Activated naive CD8-positive, alpha-beta T cell (primary cell): ENCODE data around the gene UBFD1.
A peak's percentile ranks its signal among the peaks of the same experiment; 100 is the strongest.
"Not testable (repeated sequence)": the region's sequence is repeated elsewhere in the genome, so short reads cannot be mapped to it uniquely, and the experiment has no call there.

Experiments used
- H3K27ac Mint-ChIP-seq: one replicate; pipeline ENCODE4 v1.8.0; 2021; ENCODE audit warnings: mixed read lengths
- H3K27me3 Mint-ChIP-seq: one replicate; pipeline ENCODE4 v1.8.0; 2021; ENCODE audit warnings: mixed read lengths
- H3K36me3 Mint-ChIP-seq: one replicate; pipeline ENCODE4 v1.8.0; 2021; ENCODE audit warnings: mixed read lengths
- H3K4me1 Mint-ChIP-seq: one replicate; pipeline ENCODE4 v1.8.0; 2021; ENCODE audit warnings: low read depth, mixed read lengths
- H3K4me3 Mint-ChIP-seq: one replicate; pipeline ENCODE4 v1.8.0; 2021; ENCODE audit warnings: mild to moderate bottlenecking, mixed read lengths
- H3K9me3 Mint-ChIP-seq: one replicate; pipeline ENCODE4 v1.8.0; 2021; ENCODE audit warnings: low read depth, mixed read lengths

Gene UBFD1, protein sequence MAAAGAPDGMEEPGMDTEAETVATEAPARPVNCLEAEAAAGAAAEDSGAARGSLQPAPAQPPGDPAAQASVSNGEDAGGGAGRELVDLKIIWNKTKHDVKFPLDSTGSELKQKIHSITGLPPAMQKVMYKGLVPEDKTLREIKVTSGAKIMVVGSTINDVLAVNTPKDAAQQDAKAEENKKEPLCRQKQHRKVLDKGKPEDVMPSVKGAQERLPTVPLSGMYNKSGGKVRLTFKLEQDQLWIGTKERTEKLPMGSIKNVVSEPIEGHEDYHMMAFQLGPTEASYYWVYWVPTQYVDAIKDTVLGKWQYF

DNA sequence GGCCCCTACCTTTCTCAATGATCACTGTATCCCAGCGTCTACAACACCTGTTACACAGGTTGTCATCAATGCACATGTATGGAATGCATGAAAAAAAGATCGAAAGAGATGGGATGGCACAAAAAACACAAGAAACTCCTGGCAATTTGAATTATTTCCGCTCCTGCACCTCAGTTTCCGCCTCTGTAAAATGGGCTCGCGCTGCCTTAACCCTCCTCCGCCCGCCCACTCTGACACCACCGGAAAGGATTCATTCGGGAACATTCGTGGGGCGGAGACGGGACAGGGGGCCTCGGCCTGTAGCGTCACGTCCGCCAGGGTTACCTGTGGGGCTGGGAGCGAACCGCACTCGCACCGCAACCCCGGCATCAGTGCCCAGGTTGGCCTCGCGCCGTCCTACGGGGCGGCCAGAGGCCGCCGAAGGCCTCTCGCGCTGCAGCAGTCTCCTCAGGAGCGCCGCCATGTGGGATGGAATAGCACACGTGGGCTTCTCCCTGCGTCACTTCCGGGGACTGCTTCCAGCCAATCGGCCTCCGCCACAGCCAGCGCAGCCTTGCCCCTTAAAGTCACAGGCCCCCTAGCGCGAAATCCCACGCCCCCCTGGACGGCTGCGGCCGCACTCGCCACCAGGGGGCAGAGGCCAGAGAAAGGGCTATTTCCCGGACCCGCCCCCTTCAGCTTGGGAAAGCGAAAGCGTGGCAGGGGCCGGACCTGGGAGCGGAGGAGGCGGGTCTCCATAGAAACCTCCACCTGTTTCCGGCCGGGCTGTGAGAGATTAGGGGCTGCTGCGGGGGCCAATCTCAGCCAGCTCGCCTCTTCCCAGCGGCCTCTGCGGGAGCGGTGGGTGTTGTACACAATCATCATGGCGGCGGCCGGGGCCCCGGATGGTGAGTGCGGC lies at the start of gene UBFD1, which contains the start of gene EARS2:
Gene UBFD1, plus strand, starts transcription at position 847 of the 898 bp plus-strand sequence. Its CDS starts 16 bp downstream, at position 863.
Gene EARS2, minus strand, starts transcription at position 470 of the 898 bp plus-strand sequence. Its CDS starts 7 bp downstream, at position 463.
- Mint-ChIP-seq H3K27me3 (no peaks in the 10 kb centered on the region), H3K9me3 (no peaks in the 10 kb centered on the region), H3K4me1 (peaks cover 40% of the 10 kb centered on the region), H3K27ac (peak within 1 kb of the TSS; percentile 96), H3K4me3 (peak within 1 kb of the TSS; percentile 94), H3K36me3 (no peaks in the 10 kb centered on the region)

DNA sequence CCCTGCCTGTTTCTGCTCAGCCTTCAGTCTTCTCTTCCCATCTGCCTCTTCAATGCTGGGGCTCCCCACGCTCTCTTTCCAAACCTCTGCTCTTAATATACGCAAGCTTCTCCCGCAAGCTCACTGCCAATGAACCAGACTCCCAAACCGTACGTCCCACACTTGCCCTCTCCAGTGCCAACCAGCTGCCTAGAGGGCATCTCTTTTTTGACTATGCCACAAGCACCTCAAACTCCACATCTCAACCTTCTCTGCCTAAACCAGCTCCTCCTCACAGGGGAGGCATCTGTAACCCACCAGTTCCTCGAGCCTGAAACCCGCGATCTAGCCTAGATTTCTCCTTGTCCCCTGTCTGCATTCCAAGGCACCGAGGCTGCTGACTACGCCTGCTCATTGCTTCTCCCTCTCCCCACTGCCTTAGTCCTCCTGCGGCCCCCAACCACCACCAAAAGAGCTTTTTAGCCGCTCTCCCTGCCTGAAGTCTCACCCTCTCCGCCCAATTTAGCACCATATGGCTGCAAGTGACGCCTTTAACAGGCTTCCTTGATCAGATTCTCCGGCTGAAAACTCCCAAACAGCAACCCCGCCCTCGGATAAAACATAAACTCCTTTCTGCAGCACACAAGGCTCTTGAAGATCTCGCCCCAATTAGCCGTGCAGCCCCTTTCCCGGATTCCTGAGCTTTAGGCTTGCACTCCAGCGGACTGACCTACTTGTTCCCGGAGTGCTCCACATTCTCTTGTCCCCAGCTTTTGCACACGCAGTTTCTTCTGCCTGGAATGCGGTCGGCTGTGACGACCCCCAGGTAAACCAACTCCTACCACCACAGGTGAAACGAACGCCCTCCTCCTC lies 48.7 kb upstream of the UBFD1 start:
- no peaks in the 10 kb centered on the region for H3K9me3 Mint-ChIP-seq
- no peaks in the 10 kb centered on the region for H3K27me3 Mint-ChIP-seq
- peaks cover 8% of the 10 kb centered on the region for H3K36me3 Mint-ChIP-seq
- peak overlapping the region; percentile 87 for H3K27ac Mint-ChIP-seq
- H3K4me3 Mint-ChIP-seq: peak overlapping the region; percentile 93
- peaks cover 59% of the 10 kb centered on the region for H3K4me1 Mint-ChIP-seq

DNA sequence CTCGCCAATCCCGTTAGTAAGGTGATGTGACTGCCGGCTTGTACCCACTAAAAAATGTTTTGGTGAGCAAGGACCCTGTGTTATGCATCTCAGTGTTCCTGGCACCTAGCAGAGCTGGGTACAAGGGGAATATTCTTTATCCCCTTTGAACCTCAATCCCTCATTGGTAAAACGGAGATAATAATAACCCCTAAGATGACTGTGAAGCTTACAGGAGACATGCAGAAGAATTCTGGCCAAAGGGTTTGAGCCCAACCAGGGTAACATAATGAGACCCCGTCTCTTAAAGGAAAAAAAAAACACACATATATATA lies 48.1 kb upstream of the UBFD1 start:
- H3K27ac Mint-ChIP-seq: peak overlapping the region; percentile 87

DNA sequence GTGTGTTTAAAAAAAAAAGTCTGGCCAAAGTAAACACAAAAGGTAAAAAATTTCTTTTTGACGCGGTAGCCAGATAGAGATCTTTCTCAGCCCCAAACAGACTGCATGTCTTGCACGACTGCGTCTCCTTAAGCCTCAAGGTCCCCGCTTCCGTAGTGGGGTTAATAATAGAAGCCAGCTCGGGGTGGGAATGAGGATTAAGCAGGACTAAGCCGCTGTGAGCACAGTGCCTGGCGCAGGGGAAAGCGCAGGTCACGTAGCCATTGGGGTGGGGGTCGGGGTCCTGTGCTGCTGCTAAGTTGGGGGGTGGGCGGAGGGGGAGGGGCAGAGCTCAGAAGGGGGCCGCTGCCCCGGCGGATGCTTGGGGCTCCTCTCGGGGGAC lies 47.8 kb upstream of the UBFD1 start:
- peaks cover 8% of the 10 kb centered on the region for H3K36me3 Mint-ChIP-seq
- peak overlapping the region; percentile 93 for H3K4me3 Mint-ChIP-seq
- no peaks in the 10 kb centered on the region for H3K9me3 Mint-ChIP-seq
- H3K27ac Mint-ChIP-seq: peak overlapping the region; percentile 87
- peaks cover 59% of the 10 kb centered on the region for H3K4me1 Mint-ChIP-seq
- H3K27me3 Mint-ChIP-seq: no peaks in the 10 kb centered on the region

More for the DNA sequence above, 48.1 kb upstream of the UBFD1 start:
- Mint-ChIP-seq H3K4me1 (peaks cover 59% of the 10 kb centered on the region), H3K36me3 (peaks cover 8% of the 10 kb centered on the region), H3K4me3 (peak overlapping the region; percentile 93), H3K9me3 (no peaks in the 10 kb centered on the region), H3K27me3 (no peaks in the 10 kb centered on the region)

DNA sequence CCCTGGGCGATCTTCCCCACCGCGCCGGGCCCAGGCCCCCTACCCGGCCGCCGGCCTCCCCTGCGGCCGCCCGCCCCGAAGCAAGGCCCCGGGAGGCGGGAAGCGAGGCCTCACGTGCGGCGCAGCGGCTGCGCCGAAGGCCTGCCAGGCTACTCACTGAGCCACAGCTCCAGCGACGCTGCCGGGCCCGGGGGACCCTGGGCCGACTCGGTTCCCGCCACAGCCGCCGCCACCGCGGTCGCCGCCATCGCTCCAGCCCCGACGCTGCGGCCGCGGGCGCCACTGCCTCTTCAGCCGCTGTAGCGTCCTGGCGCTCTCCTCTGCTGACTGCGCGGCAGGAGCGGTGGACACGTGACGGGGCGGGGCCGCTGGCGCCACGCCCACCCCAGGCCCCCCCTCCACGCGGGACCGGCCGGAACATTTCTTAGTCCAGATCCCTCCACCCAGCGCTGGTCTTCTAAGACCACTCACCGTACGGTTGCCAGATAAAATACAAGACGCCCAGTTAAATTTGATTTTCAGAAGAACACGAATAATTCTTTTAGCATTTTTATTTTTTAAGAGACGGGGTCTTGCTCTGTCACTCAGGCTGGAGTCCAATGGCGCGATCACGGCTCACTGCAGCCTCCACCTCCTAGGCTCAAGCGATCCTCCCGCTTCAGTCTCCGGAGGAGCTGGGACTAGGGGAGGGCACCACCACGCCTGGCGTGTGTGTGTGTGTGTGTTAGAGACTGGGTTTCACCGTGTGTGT lies 47.2 kb upstream of the UBFD1 start, which contains the start of gene GGA2:
Gene GGA2, minus strand, starts transcription at position 331 of the 751 bp plus-strand sequence. Its CDS starts 83 bp downstream, at position 248.
- Mint-ChIP-seq H3K4me1 (peaks cover 59% of the 10 kb centered on the region), H3K27ac (peak within 1 kb of the TSS; percentile 90), H3K36me3 (peaks cover 8% of the 10 kb centered on the region), H3K4me3 (peak within 1 kb of the TSS; percentile 93), H3K27me3 (no peaks in the 10 kb centered on the region), H3K9me3 (no peaks in the 10 kb centered on the region)

DNA sequence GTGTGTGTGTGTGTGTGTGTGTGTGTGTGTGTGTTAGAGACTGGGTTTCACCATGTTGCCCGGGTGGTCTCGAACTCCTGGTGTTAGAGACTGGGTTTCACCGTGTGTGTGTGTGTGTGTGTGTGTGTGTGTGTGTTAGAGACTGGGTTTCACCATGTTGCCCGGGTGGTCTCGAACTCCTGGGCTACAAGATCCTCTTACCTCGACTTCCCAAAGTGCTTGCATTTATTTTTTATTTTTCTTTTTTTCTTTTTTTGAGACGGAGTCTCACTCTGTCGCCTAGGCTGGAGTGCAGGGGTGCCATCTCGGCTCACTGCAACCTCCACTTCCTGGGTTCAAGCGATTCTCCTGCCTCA lies 46.6 kb upstream of the UBFD1 start:
- Mint-ChIP-seq H3K4me1 (peaks cover 59% of the 10 kb centered on the region), H3K27ac (peak overlapping the region; percentile 90), H3K4me3 (peak overlapping the region; percentile 88)
- not testable (repeated sequence) for H3K9me3 Mint-ChIP-seq, H3K27me3 Mint-ChIP-seq, H3K36me3 Mint-ChIP-seq

DNA sequence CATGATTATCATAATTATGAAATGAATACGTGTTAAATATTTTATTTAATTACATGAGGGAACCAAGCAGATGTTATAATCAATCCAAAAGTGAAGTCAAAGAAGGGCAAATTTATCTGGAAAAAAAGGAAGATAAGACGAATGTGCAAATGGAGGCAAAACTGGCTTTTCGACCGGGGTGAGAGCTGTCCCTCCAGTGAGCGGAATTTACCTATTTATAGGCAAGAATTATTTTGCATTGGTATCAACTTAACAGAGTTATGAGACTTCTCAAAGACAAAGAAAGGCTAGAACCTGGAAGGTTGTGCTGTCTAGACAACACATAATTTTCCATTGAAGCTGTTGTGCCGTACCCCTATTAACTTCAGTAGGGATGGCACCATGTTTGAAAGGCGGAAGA lies 45.8 kb upstream of the UBFD1 start:
- Mint-ChIP-seq H3K27me3 (no peaks in the 10 kb centered on the region), H3K4me1 (peaks cover 56% of the 10 kb centered on the region), H3K4me3 (peak overlapping the region; percentile 72), H3K27ac (peak overlapping the region; percentile 54), H3K36me3 (peaks cover 8% of the 10 kb centered on the region), H3K9me3 (no peaks in the 10 kb centered on the region)

DNA sequence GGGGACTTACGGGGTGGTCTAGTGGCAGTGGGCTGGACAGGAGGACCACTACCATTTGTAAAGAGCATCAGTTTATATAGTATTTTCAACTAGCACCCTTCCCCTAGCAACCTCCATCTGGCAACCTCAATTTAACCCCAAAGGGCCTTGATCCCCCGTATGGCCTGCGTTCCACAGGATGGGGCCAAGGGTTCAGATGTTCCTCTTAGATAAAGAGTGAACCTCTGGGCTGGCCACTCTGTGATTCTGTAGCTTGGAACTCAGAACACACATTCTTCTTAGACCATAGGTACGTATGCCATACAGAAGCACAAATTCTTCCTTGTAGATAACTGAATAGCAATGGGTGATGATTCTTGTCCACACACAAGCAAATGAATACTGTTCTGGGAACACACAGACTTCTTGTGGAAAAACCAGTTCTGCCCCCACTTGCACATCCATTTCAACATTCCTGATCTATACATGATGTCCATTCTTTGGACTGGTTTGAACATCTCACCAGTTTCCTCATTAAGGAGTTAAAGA lies 45.3 kb upstream of the UBFD1 start:
- H3K27me3 Mint-ChIP-seq: no peaks in the 10 kb centered on the region
- peaks cover 51% of the 10 kb centered on the region for H3K4me1 Mint-ChIP-seq
- no peak overlapping the region for H3K27ac Mint-ChIP-seq
- no peaks in the 10 kb centered on the region for H3K9me3 Mint-ChIP-seq
- H3K4me3 Mint-ChIP-seq: no peak overlapping the region
- peaks cover 6% of the 10 kb centered on the region for H3K36me3 Mint-ChIP-seq

DNA sequence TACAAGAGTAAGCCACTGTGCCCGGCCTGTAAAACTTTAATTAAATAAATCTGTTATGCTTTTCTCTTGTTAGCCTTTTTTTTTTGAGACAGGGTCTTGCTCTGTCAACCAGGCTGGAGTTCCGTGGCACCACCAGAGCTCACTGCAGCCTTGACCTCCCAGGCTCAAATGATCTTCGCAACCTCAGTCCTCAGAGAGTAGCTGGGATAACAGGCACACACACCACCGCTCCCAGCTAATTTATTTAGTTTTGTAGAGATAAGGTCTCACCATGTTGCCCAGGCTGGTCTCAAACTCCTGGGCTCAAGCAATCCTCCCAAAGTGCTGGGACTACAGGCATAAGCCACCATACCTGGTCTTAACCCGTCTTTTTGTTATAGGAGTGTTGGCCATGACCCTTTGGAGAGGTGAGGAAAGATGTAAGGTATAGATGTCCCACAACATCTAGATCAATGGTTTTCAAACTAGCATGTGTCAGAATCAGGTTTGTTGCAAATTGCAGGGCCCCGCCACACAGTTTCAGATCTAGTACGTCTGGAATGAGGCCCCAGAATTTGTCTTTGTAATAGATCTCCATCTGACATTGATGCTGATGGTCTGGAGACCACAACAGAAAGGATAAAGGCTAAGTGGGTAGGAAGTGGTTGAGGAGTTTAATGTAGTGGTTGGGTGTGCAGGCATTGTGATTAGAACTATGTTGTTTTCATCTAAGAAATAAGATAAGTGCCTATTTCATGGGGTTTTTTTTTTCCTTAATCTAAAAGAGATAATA lies 43.0 kb upstream of the UBFD1 start:
- Mint-ChIP-seq H3K27me3 (no peaks in the 10 kb centered on the region), H3K9me3 (no peaks in the 10 kb centered on the region), H3K36me3 (peaks cover 4% of the 10 kb centered on the region), H3K27ac (peak overlapping the region; percentile 46), H3K4me3 (peak overlapping the region; percentile 68), H3K4me1 (peaks cover 37% of the 10 kb centered on the region)

DNA sequence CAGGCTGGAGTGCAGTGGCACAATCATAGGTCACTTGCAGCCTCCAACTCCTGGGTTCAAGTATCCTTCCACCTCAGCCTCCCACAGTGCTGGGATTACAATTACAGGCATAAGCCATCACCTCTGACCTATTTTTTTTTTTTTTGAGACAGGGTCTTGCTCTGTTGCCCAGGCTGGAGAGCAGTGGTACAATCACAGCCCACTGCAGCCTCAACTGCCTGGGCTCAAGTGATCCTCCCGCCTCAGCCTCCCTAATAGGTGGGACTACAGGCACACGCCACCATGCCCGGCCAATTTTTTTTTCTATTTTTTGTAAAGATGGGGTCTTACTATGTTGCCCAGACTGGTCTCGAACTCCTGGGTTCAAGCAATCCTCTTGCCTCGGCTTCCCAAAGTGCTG lies 41.6 kb upstream of the UBFD1 start:
- no peak overlapping the region for H3K27ac Mint-ChIP-seq
- H3K27me3 Mint-ChIP-seq: no peaks in the 10 kb centered on the region
- no peaks in the 10 kb centered on the region for H3K9me3 Mint-ChIP-seq
- H3K36me3 Mint-ChIP-seq: peaks cover 5% of the 10 kb centered on the region
- H3K4me3 Mint-ChIP-seq: no peak overlapping the region
- H3K4me1 Mint-ChIP-seq: peaks cover 32% of the 10 kb centered on the region

DNA sequence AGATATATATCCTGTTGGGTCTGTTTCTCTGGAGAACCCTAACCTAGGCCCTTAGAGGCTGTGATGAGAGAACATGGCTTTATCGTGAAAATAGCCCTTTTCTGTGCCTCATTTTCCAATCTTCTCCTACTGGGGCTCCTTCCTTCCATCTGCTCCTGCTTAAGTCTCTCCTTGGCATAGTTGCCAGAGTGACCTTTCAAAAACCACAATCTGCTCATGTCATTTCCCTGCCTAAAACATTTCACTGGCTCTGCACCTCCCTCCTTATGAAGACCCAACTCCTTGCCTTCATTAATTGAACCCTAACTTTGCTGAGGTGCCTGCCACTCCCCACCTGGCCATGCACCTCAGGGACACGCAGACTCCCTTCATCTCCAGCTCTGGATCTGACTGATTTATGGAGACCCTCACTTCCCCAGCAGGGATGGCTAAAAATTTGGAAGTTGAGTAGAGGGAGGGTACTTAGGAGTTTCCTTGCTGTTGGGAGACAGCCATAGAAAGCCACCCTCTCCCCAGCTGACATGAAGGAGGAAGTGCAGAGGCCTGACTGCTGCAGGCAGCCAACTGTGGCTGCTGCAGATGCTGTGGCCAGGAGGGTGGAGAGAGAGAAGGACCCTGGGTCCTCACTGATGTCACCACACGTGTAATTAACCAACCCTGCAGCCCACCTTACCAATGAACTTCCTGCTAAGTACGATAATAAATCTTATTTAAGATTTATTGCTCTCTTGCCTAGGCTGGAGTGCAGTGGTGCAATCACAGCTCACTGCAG lies 41.0 kb upstream of the UBFD1 start:
- peaks cover 5% of the 10 kb centered on the region for H3K36me3 Mint-ChIP-seq
- peaks cover 29% of the 10 kb centered on the region for H3K4me1 Mint-ChIP-seq

DNA sequence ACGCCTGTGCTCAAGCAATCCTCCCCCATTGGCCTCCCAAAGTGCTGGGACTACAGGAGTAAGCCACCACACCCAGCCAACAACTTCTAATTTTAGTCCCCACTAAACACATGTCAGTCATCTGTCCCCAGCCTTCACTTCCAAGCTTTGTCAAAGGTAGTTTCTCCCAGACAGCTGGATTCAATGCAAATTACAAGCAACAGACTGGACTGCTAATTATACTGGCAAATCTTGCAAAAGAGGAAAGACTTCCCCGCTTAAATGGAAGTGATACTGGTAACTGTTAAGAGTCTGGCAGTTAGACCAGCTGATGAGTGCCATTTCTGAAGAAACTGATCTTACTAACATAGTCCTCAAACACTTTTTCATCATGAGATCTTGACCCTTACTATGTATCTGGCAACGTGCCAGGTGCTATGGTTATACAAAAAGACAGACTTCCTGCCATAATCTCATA lies 39.1 kb upstream of the UBFD1 start:
- H3K27ac Mint-ChIP-seq: no peak overlapping the region
- no peaks in the 10 kb centered on the region for H3K27me3 Mint-ChIP-seq
- peaks cover 21% of the 10 kb centered on the region for H3K36me3 Mint-ChIP-seq
- no peaks in the 10 kb centered on the region for H3K9me3 Mint-ChIP-seq
- H3K4me1 Mint-ChIP-seq: peaks cover 29% of the 10 kb centered on the region
- H3K4me3 Mint-ChIP-seq: no peak overlapping the region

More for the DNA sequence above, 41.0 kb upstream of the UBFD1 start:
- Mint-ChIP-seq H3K4me3 (no peak overlapping the region), H3K27me3 (no peaks in the 10 kb centered on the region), H3K9me3 (no peaks in the 10 kb centered on the region), H3K27ac (no peak overlapping the region)

DNA sequence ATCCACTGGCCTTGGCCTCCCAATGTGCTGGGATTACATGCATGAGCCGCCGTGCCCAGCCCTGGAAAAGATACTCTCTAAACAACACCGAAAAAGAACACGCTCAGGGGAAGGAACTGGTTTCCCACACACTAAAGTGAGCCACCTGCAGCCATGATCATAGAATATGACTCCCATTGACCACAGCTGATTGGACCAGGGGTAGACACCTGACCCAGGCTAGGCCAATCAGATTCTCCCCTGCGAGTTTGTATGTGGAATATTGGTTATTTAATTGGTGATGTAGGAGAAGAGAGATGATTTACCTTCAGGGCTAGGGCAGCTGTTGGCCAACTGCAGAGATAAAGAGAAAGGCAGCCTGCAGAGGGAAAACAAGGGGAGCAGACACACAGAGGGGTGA lies 38.2 kb upstream of the UBFD1 start:
- H3K4me1 Mint-ChIP-seq: peaks cover 23% of the 10 kb centered on the region
- H3K36me3 Mint-ChIP-seq: peaks cover 27% of the 10 kb centered on the region
- no peak overlapping the region for H3K4me3 Mint-ChIP-seq
- no peak overlapping the region for H3K27ac Mint-ChIP-seq
- H3K27me3 Mint-ChIP-seq: no peaks in the 10 kb centered on the region
- H3K9me3 Mint-ChIP-seq: no peaks in the 10 kb centered on the region
